ENCODE data around the gene A3GALT2. TPM values are rescaled to one million over a fixed set of nuclear protein-coding genes. Genes with fewer than 3 reads are reported as not detected.

A3GALT2 gene
- total RNA-seq, 1 donor from 2014 or later: not detected

- no peak overlapping the region for H2AFZ ChIP-seq (replicated peaks)
- Mint-ChIP-seq H3K9me3 (peaks cover 4% of the 10 kb centered on the region), H3K27ac (peak overlapping the region; percentile 5), H3K36me3 (peaks cover 41% of the 10 kb centered on the region), H3K4me1 (no peaks in the 10 kb centered on the region), H3K4me3 (no peak overlapping the region), H3K27me3 (ENCODE audit: insufficient read depth, low read depth) (peaks cover 8% of the 10 kb centered on the region)
- no peak overlapping the region for H3K4me2 ChIP-seq
- no peak for DNase-seq (ENCODE audit: low spot score)
- H3K9ac ChIP-seq: no peak overlapping the region
- peaks cover 3% of the 10 kb centered on the region for H3K36me3 ChIP-seq
- no peaks in the 10 kb centered on the region for H3K27me3 ChIP-seq
- H3K9me3 ChIP-seq (ENCODE audit: low read depth): no peaks in the 10 kb centered on the region
- H3K79me2 ChIP-seq (ENCODE audit: low read depth): no peaks in the 10 kb centered on the region
- H4K20me1 ChIP-seq (ENCODE audit: low read depth): no peaks in the 10 kb centered on the region
- H3K27ac ChIP-seq: no peak overlapping the region
- H3K4me3 ChIP-seq: no peak overlapping the region
- TF ChIP-seq EZH2 (IDR thresholded peaks at IDR 0.05): no peak
- TF ChIP-seq CTCF (IDR thresholded peaks at IDR 0.05): no peak
- no peak for TF ChIP-seq EZH2phosphoT487 (IDR thresholded peaks at IDR 0.05)
- no peaks in the 10 kb centered on the region for H3K4me1 ChIP-seq
- no peaks in the 10 kb centered on the region for H3F3A ChIP-seq (ENCODE audit: low read depth)
Observed at GRCh38 chr1:33286451-33287185, 34.3 kb downstream of the A3GALT2 start.

GRCh38 chr1:33284049-33284448 is 36.8 kb downstream of the A3GALT2 start:
- no peak overlapping the region for H3K27ac Mint-ChIP-seq
- peaks cover 3% of the 10 kb centered on the region for H3K36me3 ChIP-seq

GRCh38 chr1:33282791-33283190 is 38.1 kb downstream of the A3GALT2 start:
- Histone ChIP-seq H3K4me2 (no peak overlapping the region), H3K79me2 (ENCODE audit: low read depth) (no peaks in the 10 kb centered on the region), H3K4me3 (no peak overlapping the region), H2AFZ (replicated peaks) (no peak overlapping the region), H3K27me3 (no peaks in the 10 kb centered on the region), H3K36me3 (peaks cover 10% of the 10 kb centered on the region), H3F3A (ENCODE audit: low read depth) (no peaks in the 10 kb centered on the region), H3K9ac (no peak overlapping the region), H4K20me1 (ENCODE audit: low read depth) (no peaks in the 10 kb centered on the region), H3K9me3 (ENCODE audit: low read depth) (no peaks in the 10 kb centered on the region), H3K4me1 (no peaks in the 10 kb centered on the region), H3K27ac (no peak overlapping the region)
- H3K27ac Mint-ChIP-seq: no peak overlapping the region
- H3K4me3 Mint-ChIP-seq: no peak overlapping the region
- no peaks in the 10 kb centered on the region for H3K4me1 Mint-ChIP-seq
- H3K9me3 Mint-ChIP-seq: no peaks in the 10 kb centered on the region
- DNase-seq (ENCODE audit: low spot score): no peak
- peaks cover 4% of the 10 kb centered on the region for H3K27me3 Mint-ChIP-seq (ENCODE audit: insufficient read depth, low read depth)
- H3K36me3 Mint-ChIP-seq: peaks cover 30% of the 10 kb centered on the region
- no peak for TF ChIP-seq EZH2 (IDR thresholded peaks at IDR 0.05)
- TF ChIP-seq CTCF (IDR thresholded peaks at IDR 0.05): no peak
- no peak for TF ChIP-seq EZH2phosphoT487 (IDR thresholded peaks at IDR 0.05)

More at GRCh38 chr1:33284049-33284448, 36.8 kb downstream of the A3GALT2 start:
- H3K36me3 Mint-ChIP-seq: peaks cover 37% of the 10 kb centered on the region
- no peak overlapping the region for H3K4me3 Mint-ChIP-seq
- TF ChIP-seq CTCF (IDR thresholded peaks at IDR 0.05) (no peak), EZH2 (IDR thresholded peaks at IDR 0.05) (no peak), EZH2phosphoT487 (IDR thresholded peaks at IDR 0.05) (no peak)
- H3K9ac ChIP-seq: no peak overlapping the region
- H3K4me2 ChIP-seq: no peak overlapping the region
- H4K20me1 ChIP-seq (ENCODE audit: low read depth): no peaks in the 10 kb centered on the region
- no peaks in the 10 kb centered on the region for H3F3A ChIP-seq (ENCODE audit: low read depth)
- no peak overlapping the region for H3K4me3 ChIP-seq
- no peaks in the 10 kb centered on the region for H3K4me1 Mint-ChIP-seq
- no peaks in the 10 kb centered on the region for H3K4me1 ChIP-seq
- no peak overlapping the region for H2AFZ ChIP-seq (replicated peaks)
- H3K9me3 ChIP-seq (ENCODE audit: low read depth): no peaks in the 10 kb centered on the region
- DNase-seq (ENCODE audit: low spot score): no peak
- peaks cover 8% of the 10 kb centered on the region for H3K27me3 Mint-ChIP-seq (ENCODE audit: insufficient read depth, low read depth)
- no peak overlapping the region for H3K27ac ChIP-seq
- no peaks in the 10 kb centered on the region for H3K79me2 ChIP-seq (ENCODE audit: low read depth)
- H3K27me3 ChIP-seq: no peaks in the 10 kb centered on the region
- H3K9me3 Mint-ChIP-seq: peaks cover 2% of the 10 kb centered on the region
